Upper lobe of left lung (tissue), 6 donors: ENCODE results near the gene UST. TPM values are rescaled to one million over a fixed set of nuclear protein-coding genes. Genes with fewer than 3 reads are reported as not detected.

Experiments
- ATAC-seq, 2 donors: fragments of 200-7000 bp; cut with Tn5 transposase; one replicate each; pipeline ENCODE4 v1.9.1; 2022; ENCODE audit warnings: mild to moderate bottlenecking in 2 of 2, moderate library complexity in 2 of 2; ENCODE audit not compliant: low FRiP score in 2 of 2
- DNase-seq, 2 donors: peaks; one replicate each; pipeline ENCODE4 v3.0.0-alpha.2; 2019 to 2020
- H3K27ac ChIP-seq, 4 donors: fragments of 200-600 bp; sonication (generic); one replicate each; pipeline ENCODE4 v1.5.1; 2016 to 2019
- H3K27me3 ChIP-seq, 4 donors: fragments of 200-600 bp; sonication (generic); one replicate each; pipeline ENCODE4 v1.5.1; 2017 to 2019
- H3K36me3 ChIP-seq, 4 donors: fragments of 200-600 bp; sonication (generic); one replicate each; pipeline ENCODE4 v1.5.1; 2016 to 2019
- H3K4me1 ChIP-seq, 4 donors: fragments of 200-600 bp; sonication (generic); one replicate each; pipeline ENCODE4 v1.5.1; 2018 to 2019
- H3K4me3 ChIP-seq, 4 donors: fragments of 200-600 bp; sonication (generic); one replicate each; pipeline ENCODE4 v1.5.1; 2017 to 2019; ENCODE audit warnings: mild to moderate bottlenecking in 2 of 4, moderate library complexity in 1 of 4
- H3K9me3 ChIP-seq, 4 donors: fragments of 200-600 bp; sonication (generic); one replicate each; pipeline ENCODE4 v1.5.1; 2018 to 2019
- EP300 ChIP-seq, 4 donors: sonication (generic); formaldehyde crosslinking; IDR thresholded peaks; one replicate each; pipeline ENCODE4 v1.5.1; 2017; ENCODE audit warnings: antibody characterized with exemption in 4 of 4, control low read depth in 2 of 4
- POLR2A ChIP-seq, 4 donors: fragments of 450-650 bp; IDR thresholded peaks; one replicate each; pipeline ENCODE4 v1.5.1; 2016 to 2017; ENCODE audit warnings: antibody characterized with exemption in 4 of 4, mild to moderate bottlenecking in 2 of 4
- POLR2AphosphoS5 ChIP-seq, 2 donors: sonication (generic); formaldehyde crosslinking; IDR thresholded peaks; one replicate each; pipeline ENCODE4 v1.5.1; 2017; ENCODE audit warnings: antibody characterized with exemption in 2 of 2
- WGBS, 2 donors: methylation state at CpG; one replicate each; pipeline ENCODE4 v1.1.5; 2017 to 2018; 5-methylcytosine and 5-hydroxymethylcytosine counted together
- total RNA-seq, 6 donors: library from RNA; depleted of rRNA in 4 of 6; stranded (reverse); fragments of >200 nt in 4 of 6; gene quantifications; one replicate each; pipeline versions ENCODE4 v1.1.0 to v1.2.1, GENCODE V29; 2016 to 2021
- TF ChIP-seq, protein P1 (sequence below), 6 experiments: fragments of 450-650 bp in 4 of 6; fragments of 200-600 bp in 2 of 6; sonication (generic) in 2 of 6; IDR thresholded peaks; one replicate each; pipeline ENCODE4 v1.5.1; 2016 to 2019; ENCODE audit warnings: antibody characterized with exemption in 6 of 6
- donor health status: DM: no; HTN: no; CAD: no; lungs with moderate emphysema.
- donor health status: DM: no; HTN: yes; CAD: no; lungs with severe emphysema.

The UST gene
- total RNA-seq, 6 donors from 2014 or later: 10.2 to 21.6 (median 14.2) TPM

DNA sequence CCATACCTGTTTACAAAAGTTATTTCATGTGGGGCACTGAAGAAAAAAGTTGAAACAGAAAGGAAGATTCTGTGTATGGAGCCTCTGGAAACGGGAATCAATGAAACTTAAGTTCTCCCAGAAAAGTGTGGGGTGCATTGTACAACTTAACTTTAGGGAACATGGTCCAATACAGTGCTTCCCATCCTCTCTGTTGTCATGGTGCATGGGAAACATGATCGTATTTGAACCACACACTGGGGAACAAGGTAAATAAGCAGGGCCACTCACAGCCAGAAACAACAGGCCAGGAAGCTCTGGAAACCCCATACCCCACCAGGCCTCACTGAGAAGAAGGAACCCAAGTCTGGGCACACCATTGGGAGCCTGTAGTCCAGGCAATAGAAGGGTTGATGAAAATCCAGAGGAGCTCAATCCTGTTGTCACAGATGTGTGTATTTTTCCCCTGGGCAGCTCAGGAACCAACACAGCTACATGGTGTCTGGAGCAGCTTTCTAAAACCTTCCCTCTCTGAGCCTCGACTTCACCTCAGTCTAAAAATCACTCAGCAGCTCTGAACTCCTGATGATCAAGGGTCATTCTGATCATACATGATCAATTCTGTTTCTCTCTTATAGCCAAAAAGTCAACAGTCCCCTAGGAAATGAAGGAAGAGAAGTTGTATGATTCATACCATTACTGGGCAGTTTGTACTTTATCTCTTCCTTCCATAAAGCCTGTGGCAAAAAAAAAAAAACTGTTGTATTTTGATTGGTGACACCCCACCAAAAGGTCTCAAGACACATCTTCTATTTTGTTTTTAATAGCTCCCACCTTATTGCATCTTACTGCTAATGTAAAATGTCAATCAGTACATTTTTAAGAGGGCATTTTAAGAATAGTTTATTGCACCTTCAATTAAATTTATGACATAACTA is 372.2 kb downstream of the UST start:
- H3K9me3 ChIP-seq: no peaks in the 10 kb centered on the region
- TF ChIP-seq POLR2AphosphoS5 (IDR thresholded peaks at IDR 0.05) (no peak), POLR2A (IDR thresholded peaks at IDR 0.05) (no peak), EP300 (IDR thresholded peaks at IDR 0.05) (no peak)
- TF ChIP-seq, protein P1, sequence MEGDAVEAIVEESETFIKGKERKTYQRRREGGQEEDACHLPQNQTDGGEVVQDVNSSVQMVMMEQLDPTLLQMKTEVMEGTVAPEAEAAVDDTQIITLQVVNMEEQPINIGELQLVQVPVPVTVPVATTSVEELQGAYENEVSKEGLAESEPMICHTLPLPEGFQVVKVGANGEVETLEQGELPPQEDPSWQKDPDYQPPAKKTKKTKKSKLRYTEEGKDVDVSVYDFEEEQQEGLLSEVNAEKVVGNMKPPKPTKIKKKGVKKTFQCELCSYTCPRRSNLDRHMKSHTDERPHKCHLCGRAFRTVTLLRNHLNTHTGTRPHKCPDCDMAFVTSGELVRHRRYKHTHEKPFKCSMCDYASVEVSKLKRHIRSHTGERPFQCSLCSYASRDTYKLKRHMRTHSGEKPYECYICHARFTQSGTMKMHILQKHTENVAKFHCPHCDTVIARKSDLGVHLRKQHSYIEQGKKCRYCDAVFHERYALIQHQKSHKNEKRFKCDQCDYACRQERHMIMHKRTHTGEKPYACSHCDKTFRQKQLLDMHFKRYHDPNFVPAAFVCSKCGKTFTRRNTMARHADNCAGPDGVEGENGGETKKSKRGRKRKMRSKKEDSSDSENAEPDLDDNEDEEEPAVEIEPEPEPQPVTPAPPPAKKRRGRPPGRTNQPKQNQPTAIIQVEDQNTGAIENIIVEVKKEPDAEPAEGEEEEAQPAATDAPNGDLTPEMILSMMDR (IDR thresholded peaks at IDR 0.05): no peak
- WGBS, 2 donors: 75% methylated on average over 3 of the region's 3 CpGs
- H3K4me1 ChIP-seq: no peaks in the 10 kb centered on the region
- no peaks in the 10 kb centered on the region for H3K36me3 ChIP-seq
- DNase-seq (no peak), ATAC-seq (no peak)
- no peaks in the 10 kb centered on the region for H3K27me3 ChIP-seq
- H3K27ac ChIP-seq: no peak overlapping the region
- no peak overlapping the region for H3K4me3 ChIP-seq

DNA sequence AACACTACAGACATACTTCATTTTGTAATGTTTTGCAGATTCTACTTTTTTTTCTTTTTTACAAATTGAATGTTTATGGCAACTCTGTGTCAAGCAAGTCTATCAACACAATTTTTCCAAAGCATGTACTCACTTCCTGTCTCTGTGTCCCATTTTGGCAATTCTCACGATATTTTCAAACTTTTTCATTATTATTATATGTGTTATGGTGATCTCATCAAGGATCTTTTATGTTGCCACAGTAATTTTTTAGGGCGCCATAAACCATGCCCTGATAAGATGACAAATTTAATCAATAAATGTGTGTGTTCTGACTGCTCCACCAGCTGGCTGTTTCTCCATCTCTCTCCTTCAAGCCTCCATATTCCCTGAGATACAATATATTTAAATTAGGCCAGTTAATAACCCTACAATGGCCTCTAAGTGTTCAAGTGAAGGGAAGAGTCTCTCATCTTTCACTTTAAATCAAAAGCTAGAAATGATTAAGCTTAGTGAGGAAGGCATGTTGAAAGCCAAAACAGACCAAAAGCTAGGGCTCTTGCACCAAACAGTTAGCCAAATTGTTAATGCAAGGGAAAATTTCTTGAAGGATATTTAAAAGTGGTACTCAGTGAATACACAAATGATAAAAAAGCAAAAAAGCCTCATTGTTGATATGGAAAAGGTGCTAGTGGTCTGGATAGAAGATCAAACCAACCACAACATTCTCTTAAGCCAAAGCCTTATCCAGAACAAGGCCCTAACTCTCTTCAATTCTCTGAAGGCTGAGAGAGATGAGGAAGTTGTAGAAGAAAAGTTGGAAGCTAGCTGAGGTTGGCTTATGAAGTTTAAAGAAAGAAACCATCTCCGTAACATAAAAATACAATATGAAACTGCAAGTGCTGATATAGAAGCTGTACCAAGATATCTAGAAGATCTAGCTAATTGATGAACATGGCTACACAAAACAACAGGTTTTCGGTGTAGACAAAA is 376.3 kb downstream of the UST start:
- no peak overlapping the region for H3K27ac ChIP-seq
- WGBS, 2 donors: 62 to 64% methylated on average over 4 of the region's 4 CpGs
- TF ChIP-seq, protein P1 (IDR thresholded peaks at IDR 0.05): no peak
- TF ChIP-seq POLR2A (IDR thresholded peaks at IDR 0.05) (no peak), POLR2AphosphoS5 (IDR thresholded peaks at IDR 0.05) (no peak), EP300 (IDR thresholded peaks at IDR 0.05) (no peak)
- DNase-seq (no peak), ATAC-seq (no peak)
- H3K4me1 ChIP-seq: peaks cover 0 to under 1% (median 0%) of the 10 kb centered on the region in 4 donors
- H3K36me3 ChIP-seq: no peaks in the 10 kb centered on the region
- no peaks in the 10 kb centered on the region for H3K9me3 ChIP-seq
- no peaks in the 10 kb centered on the region for H3K27me3 ChIP-seq
- no peak overlapping the region for H3K4me3 ChIP-seq

DNA sequence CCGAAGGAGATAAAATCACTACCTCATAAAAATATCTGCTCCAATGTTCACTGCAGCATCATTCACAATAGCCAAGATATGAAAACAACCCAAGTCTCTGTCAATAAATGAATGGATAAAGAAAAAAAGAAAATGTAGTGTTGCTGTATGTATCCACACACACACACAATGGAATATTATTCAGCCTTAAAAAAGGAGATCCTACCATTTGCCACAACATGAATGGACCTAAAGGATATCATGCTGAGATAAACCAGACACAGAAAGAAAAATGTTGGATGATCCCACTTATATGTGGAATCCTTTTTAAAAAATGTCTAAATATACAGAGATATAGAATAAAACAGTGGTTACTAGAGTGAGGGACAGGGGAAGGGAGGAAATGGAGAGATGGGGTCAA is 378.5 kb downstream of the UST start:
- Histone ChIP-seq H3K9me3 (no peaks in the 10 kb centered on the region), H3K27ac (no peak overlapping the region), H3K4me1 (peaks cover 7 to 18% (median 12%) of the 10 kb centered on the region in 4 donors), H3K27me3 (no peaks in the 10 kb centered on the region), H3K4me3 (no peak overlapping the region), H3K36me3 (no peaks in the 10 kb centered on the region)
- WGBS, 2 donors: 93 to 95% methylated on average over 1 of the region's 1 CpG
- ATAC-seq (no peak), DNase-seq (no peak)
- TF ChIP-seq EP300 (IDR thresholded peaks at IDR 0.05) (no peak), POLR2AphosphoS5 (IDR thresholded peaks at IDR 0.05) (no peak), POLR2A (IDR thresholded peaks at IDR 0.05) (no peak)
- TF ChIP-seq, protein P1 (IDR thresholded peaks at IDR 0.05): no peak
